Fibroblast of skin of right biceps (primary cell): ENCODE data around the gene BRD3.
"Not testable (repeated sequence)": the region's sequence is repeated elsewhere in the genome, so short reads cannot be mapped to it uniquely, and the experiment has no call there.

Source experiments
- DNase-seq: peaks from one replicate; pipeline ENCODE4 v3.0.0-alpha.2; 2013

The BRD3 gene

DNA sequence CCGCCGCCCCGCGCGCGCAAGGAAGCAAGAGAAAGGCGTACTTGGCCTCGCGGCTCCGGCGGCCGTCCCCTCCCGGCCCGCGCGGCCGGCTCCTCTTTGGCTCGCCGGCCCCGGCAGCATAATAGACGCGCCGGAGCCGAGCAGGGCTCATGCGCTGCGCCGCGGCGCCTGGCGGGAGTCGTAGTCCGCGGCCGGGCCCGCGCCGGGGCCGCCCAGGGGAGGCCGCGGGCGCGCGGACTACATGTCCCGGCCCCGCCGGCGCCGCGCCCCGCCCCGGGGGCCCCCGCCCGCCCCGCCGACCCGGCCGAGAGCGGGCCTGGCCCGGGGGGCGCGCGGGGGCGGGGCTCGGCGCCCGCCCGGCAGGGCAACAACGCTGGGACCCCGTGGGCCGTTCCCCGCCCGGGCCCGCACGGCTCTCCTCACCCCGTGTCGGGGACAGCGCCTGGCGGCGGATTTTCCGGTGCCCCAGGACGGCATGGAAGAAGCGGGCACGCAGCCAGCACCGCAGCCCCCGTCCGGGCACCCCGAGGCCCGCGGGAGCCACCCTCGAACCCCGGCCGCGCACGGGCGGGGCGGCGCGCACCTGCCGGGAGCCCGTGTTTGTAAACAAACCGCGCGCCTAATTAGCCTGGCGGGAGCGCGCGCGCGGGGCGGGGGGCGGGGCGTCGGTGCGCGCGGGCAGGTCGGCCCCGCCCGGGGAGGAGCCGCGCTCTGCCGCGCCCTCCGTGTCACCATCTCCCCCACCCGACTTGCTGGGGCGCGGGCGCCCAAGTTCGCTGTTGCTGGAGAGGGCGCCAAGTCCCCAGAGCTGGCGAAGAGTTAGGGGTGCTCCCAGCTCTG is at the start of gene BRD3:
TSS of gene BRD3 (minus strand) at position 123 of the 840 bp plus-strand sequence. CDS start 14,549 bp downstream, outside the sequence.
- peak; percentile 93 for DNase-seq

DNA sequence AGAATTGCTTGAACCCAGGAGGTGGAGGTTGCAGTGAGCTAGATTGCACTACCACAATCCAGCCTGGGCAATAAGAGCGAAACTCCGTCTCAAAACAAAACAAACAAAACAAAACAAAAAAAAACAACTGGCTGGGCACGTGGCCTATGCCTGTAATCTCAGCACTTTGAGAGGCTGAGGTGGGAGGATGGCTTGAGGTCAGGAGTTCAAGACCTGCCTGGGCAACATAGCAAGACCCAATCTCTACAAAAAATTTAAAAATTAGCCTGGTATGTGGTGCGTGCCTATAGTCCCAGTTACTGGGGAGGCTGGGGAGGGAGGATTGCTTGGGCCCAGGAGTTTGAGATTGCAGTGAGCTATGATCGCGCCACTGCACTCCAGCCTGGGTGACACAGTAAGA is 44.7 kb upstream of the BRD3 start:
- no peak for DNase-seq

DNA sequence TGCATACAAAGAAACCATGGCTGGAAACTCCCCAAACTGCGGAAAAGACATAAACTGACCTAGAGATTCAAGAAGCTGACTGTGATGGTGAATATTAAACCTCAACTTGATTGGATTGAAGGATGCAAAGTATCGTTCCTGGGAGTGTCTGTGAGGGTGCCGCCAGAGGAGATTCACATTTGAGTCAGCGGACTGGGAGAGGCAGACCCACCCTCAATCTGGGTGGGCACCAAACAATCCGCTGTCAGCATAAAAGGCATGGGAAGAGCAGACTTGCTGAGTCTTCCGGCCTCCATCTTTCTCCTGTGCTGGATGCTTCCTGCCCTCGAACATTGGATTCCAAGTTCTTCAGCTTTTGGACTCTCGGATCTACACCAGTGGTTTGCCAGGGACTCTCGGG is 43.2 kb upstream of the BRD3 start:
- DNase-seq: no peak

DNA sequence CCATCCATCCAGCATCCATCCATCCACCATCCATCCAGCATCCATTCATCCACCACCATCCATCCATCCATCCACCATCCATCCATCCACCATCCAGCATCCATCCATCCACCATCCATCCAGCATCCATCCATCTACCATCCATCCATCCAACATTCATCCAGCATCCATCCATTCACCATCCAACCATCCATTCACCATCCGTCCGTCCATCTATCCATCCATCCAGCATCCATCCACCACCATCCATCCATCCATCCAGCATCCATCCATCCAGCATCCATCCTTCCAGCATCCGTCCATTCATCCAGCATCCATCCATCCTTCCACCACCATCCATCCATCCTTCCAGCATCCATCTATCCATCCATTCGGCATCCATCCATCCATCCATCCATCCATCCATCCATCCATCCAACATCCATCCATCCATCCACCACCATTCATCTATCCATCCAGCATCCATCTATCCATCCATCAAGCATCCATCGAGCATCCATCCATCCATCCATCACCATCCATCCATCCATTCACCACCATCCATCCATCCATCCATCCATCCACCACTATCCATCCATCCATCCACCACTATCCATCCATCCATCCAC is 35.7 kb upstream of the BRD3 start:
- DNase-seq: no peak

DNA sequence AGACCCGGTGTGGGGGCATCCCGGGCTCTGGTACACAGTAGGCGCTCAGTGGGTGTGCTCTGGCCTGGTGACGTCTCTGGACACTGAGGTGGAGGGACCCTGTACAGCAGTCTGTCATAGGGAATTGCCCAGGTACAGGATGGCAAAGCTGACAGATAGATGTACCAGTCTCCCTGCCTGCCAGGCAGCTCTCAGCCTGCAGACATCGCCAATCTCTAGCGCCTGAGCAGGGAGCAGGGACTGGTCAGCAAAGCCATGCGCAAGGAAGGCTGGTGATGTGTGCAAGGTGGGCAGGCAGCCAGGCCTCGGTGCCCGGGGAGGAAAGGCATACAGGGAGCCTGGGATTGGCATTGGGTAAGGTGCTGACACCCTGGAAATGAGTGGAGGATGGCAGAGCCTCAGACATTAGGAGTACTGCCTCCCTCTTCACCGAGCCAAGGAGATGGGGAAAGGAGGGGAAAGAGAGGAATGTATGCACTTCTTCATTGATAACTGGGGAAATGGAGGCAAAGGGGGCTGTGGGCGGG is 33.9 kb upstream of the BRD3 start:
- no peak for DNase-seq

DNA sequence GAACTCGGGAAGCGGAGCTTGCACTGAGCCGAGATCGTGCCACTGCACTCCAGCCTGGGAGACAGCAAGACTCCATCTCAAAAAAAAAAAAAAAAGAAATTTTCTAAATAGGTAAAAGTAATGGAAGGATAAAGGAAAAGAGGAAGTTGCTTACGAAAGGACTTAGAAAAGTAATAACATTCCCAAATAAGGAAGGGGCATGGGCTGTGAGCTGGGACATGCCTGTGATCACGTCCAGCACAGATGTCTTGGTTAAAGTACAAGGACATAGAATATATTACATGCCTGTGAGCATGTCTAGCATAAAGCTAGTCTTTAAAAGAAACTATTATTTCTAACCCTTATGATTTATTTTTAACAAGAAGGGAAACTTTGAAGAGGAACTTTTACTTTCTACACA is 33.3 kb upstream of the BRD3 start:
- not testable (repeated sequence) for DNase-seq

DNA sequence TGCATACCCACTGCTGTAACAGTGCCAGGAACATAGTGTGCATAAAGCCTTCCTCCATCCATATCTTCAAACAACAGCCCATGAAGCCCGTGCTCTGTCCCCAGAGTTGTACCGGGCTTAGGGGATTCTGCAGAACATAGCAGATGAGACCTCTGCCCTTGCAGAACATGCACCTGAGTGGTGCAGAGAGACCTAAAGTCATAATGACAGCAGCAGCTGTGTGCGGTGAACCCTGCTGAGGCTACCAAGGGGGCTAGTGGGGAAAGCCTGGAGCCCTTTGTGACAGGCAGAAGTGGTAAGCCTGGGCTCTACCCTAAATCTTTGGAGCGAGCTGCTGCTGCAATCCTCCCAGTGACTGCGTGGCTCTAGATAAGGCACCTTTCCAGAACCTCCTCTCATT is 32.2 kb upstream of the BRD3 start:
- DNase-seq: no peak

DNA sequence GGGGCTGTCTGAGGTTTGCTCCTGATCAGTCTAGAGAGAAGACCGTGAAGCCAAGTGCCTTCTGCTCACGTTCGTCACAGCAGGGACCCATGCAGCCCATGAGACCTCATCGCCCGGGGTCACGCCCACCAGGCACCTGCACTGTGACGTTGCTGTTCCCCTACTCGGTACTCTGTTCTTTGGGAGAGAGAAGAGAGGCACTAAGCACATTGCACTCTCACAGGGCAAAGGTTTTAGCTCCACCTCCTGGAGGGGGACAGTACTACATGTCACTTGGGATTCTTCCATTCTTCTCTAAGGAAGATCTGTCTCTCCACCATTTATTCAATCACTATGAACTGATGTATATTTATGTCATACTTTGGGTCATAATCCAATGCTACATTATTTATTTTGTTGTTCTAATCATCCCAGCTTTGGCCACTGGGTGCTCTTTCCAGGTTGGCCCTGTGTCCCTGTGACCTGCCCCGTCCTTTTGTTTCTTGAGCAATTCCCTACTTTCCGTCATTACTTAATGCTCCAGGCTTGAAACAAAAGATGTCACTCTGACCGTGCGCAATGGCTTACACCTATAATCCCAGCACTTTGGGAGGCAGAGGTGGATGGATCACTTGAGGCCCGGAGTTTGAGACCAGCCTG is 31.4 kb upstream of the BRD3 start:
- no peak for DNase-seq

DNA sequence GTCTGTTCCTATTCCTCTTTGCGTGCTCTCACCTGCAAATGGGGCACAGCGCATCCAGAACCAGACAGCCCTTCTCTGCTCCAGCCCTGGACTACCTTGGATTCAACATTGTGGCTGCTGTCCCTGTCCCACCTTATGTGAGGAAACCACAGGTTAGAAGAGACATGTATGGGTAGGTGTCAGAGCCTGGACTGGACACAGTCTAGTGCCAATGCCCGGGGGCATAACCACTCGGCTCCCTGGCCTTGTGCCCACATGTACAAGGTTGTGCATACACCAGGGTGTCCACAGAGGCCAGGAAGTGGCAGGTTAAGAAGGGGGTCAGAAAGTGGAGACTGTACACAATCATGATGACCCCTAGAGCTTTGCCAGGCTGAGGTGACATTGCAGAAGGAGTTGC is 22.1 kb upstream of the BRD3 start:
- no peak for DNase-seq

DNA sequence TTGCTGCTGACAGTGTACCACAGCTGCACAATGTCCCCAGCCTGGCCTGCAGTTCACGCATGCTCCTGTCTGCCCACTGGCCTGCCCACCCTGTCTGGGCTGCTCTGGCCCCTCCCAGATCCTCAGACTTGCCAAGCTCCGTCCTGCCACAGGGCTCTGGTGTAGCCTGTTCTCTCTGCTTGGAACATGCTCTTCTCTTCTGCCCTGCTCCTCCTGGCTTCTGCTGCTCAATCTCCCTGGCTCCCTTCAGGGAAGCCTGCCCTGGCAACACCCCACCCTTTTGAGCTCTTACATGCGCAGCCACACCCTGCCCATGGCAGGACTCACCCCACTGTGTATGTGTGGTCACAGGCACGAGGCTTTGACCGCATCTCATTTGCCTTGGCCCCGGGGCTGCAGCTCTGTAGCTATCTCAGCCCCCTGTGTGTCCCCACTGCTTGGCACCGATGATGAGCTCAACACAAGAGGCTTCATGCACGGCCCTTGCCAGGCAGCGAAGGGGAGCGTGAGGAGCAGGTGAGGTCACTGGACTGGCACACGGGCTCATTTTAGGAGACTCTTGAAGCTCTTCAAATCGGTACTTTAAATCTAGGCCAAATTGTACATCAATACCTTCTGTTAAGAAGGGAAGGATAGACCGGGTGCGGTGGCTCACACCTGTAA is 20.4 kb upstream of the BRD3 start:
- no peak for DNase-seq

DNA sequence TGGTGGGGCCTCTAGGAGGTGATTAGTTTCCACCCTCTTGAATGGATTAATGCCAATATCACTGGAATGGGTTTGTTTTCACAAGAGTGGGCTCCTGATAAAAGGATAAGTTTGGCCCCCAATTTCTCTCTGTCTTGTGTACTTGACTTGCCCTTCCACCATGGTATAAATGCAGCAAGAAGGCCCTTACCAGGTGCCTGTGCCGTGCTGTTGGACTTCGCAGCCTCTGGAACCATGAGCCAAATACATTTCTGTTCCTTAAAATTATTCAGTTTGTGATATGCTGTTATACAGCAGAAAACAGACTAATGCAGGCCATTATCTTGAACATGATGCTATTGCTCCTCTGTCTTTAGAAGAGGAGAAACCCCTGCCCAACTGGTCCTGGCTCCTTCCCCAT is 17.8 kb upstream of the BRD3 start:
- no peak for DNase-seq

DNA sequence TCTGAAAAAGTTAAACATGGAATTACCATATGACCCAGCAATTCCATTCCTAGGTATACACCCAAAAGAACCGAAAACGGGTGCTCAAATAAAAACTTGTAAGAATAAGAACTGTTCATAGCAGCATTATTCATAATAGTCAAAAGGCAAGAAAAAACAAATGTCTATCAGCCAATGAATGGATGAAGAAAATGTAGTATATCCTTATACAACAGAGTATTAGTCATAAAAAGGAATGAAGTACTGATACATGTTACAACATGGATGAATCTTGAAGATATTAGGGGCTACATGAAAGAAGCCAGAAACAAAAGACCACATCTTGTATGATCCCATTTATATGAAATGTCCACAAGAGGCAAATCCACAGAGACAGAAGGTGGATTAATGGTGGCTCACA is 15.6 kb upstream of the BRD3 start:
- DNase-seq: no peak

DNA sequence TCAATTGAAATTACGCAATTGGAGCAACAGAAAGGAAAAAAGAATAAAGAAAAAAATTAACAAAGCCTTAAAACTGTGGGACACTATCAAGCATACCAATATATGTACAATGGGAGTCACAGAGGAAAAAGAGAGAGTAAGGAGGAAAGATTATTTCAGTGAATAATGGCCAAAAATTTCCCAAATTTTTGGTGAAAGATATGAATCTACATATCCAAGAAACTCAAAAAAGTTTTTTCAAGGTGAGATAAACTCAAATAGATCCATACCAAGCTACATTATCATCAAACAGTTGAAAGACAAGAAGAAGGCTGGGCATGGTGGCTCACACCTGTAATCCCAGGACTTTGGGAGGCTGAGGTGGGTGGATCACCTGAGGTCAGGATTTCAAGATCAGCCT is 8.8 kb upstream of the BRD3 start:
- no peak for DNase-seq

DNA sequence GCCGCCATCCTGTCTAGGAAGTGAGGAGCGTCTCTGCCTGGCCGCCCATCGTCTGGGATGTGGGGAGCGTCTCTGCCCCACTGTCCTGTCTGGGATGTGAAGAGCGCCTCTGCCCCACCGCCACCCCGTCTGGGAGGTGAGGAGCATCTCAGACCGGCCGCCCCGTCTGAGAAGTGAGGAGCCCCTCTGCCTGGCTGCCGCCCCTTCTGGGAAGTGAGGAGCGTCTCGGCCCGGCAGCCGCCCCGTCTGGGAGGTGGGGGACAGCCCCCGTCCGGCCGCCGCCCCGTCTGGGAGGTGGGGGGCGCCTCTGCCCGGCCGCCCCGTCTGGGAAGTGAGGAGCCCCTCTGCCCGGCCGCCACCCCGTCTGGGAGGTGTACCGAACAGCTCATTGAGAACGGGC is 7.9 kb upstream of the BRD3 start:
- not testable (repeated sequence) for DNase-seq

DNA sequence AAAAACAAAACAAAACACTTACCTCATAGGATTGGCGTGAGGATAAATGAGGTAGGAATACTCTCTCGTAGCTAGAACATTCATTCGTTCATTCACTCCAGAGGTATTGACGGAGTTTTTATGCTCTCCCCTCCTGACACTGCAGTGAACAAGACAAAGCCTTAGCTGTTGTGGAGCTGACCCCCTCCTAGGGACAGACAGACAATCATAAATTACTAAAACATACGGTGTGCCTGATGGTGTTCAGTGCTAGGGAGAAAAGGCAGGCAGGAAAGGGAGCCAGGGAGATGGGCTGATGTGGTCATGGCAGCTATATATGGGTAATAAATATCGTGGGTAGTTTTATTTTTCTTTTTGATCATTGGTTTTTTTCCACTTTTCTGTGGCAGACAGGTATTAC is 5.7 kb upstream of the BRD3 start:
- no peak for DNase-seq

DNA sequence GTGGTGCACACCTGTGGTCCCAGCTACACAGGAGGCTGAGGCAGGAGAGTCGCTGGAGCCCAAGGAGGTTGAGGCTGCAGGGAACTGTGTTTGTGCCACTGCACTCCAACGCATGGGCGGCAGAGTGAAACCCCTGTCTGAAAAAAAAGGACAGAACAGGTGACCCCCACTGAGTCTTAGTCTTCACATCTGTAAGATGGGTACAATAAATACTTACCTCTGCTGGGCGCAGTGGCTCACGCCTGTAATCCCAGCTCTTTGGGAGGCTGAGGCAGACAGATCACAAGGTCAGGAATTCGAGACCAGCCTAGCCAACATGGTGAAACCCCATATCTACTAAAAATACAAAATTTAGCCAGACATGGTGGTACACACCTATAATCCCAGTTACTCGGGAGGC is 4.9 kb upstream of the BRD3 start:
- not testable (repeated sequence) for DNase-seq

DNA sequence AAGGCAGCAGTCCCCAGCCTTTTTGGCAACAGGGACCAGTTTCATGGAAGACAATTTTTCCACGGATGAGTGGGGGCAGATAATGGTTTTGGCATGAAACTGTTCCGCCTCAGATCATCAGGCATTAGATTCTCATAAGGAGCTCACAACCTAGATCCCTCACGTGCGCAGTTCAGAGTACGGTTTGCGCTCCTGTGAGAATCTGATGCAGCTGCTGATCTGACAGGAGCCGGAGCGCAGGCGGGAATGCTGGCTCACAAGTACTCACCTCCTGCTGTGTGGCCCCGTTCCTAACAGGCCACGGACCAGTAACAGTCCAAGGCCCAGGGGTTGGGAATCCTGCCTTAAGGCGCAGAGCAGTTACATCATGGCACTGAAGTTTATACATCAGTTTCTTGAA is 3.3 kb upstream of the BRD3 start:
- no peak for DNase-seq

DNA sequence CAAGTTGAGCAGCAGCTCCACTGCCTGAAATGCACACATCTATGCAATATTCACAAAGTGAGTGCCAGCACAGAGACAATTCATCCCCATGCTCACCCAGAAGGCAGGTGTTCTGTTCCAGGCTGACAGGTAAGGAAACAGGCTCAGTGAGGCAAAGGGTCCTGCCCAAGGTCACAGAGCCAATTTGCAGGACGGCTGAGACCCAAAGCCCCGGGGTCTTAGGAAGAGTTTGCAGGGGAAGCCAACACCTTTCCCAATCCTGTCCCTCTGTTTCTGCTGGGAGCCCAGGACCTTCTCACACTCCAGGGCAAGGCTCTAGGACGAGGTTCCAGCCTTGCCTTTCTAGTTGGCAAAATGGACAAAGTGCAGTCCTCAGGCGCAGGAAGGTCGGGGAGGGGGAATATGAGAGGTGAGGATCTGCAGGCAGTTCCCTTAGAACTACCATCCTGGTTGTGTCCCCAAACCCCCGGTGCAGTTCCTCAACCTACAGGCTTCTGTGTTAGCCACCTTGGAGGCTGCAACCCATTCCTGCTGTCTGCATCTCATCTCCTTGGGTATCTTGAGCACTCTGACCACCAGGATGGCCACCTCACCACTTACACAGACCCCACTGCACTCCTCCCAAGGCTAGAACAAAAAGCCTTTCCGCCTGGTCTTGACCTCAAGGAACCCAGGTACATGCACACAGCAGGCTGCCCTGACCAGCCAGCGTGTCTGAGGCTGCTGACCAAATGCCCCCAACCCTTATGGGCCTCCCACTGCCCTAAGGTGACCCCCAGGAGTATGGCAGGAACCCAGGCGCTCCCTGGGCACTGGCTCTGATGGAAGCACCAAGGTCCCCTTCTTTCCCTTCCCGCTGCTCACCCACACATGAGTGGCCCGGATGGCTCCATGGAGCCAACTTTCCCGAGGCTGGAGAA is 1.9 kb upstream of the BRD3 start:
- DNase-seq: no peak

DNA sequence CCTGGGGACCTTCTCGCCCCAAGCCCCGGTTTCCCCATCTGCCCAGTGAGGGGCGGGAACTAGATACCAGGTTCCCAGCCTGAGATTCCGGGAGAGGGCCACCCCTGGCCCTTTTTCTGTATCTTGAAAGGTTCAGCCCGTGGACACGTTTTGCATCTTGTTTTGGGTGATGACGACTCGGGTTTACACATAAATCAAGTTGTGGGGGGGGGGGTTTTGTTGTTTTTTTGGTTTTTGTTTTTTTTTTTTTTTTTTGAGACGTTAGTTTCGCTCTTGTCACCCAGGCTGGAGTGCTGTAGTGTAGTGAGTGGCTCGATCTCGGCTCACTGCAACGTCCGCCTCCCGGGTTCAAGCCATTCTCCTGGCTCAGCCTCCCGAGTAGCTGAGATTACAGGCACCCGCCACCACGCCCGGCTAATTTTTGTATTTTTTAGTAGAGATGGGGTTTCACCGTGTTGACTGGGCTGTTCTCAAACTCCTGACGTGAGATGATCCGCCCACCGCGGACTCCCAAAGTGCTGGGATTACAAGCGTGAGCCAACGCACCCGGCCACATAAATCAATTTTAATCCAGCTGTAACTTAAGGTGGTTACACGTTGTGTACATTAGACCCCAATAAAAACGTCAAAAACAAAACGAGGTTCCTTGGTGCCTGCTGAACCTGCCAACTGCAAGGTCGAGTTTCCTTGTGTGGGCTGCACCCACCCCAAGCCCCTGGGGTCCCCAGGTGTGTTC is 1.1 kb upstream of the BRD3 start:
- no peak for DNase-seq

DNA sequence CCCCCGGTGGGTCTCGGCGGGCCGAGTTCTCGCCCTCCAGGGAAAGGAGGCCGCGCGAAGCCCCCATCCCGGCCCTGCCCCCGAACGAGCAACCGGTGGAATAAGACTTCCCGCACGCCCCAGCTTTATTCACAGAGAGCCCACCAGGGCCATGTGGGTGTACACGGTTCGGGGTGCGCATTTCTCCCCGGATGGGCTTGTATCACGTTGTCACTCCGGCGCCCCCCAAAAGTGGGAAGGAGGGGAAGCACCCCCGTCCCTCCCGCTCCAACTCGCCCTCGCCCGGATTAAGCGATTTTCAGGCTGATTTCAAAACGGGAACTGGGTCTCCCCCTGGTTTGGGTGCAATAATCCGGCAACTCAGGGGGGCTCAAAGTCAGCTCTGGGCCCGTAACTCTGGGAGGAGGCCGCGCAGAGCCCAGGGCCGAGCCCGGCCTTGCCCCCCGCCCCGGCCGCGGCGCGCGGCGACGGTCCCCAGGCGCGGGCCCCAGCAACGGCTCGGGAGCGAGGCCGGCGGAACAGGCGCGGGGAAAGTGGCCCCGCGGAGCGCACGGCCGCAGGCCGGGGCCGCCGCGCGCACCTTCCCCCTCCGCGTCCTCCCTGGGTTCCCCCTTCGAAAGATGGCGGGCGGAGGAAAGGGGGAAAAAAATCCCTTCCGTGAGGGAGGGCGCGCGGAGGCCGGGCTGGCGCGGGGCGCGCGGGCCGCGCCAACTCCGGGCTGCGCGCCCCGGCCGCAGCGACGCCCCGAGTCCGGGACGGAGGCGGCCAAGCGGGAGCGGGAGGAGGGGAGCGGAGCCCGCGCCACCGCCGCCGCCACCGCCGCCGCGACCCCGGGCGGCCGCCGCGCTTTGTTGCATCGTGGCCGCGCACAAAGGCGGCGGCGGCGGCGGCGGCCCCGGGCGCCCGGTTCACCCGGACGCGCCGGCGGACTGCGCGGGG is 644 bp downstream of the BRD3 start:
- DNase-seq: peak; percentile 52
